Stomach (tissue), 4 donors: ENCODE measurements around the gene DUSP19.

ENCODE experiments used
- EP300 ChIP-seq: sonication (generic); formaldehyde crosslinking; IDR thresholded peaks from one replicate; pipeline ENCODE4 v1.6.1; 2017; ENCODE audit warnings: antibody characterized with exemption
- POLR2A ChIP-seq, 4 donors: fragments of 450-650 bp; IDR thresholded peaks; one replicate each; pipeline ENCODE4 v1.6.1; 2016; ENCODE audit warnings: antibody characterized with exemption in 4 of 4, control low read depth in 2 of 4, mild to moderate bottlenecking in 1 of 4, moderate library complexity in 1 of 4
- POLR2AphosphoS5 ChIP-seq, 3 donors: sonication (generic); formaldehyde crosslinking; IDR thresholded peaks; one replicate each; pipeline ENCODE4 v1.6.1; 2016; ENCODE audit warnings: antibody characterized with exemption in 3 of 3
- TF ChIP-seq, protein P1 (sequence below), 7 experiments: fragments of 450-650 bp in 4 of 7; fragments of 200-600 bp in 3 of 7; sonication (generic) in 3 of 7; IDR thresholded peaks; one replicate each; pipeline ENCODE4 v1.5.1; 2016 to 2019; ENCODE audit warnings: antibody characterized with exemption in 7 of 7, control low read depth in 2 of 7, mild to moderate bottlenecking in 1 of 7

GRCh38 chr2:183063083-183063482 lies 15.5 kb upstream of the DUSP19 start:
- TF ChIP-seq, protein P1, sequence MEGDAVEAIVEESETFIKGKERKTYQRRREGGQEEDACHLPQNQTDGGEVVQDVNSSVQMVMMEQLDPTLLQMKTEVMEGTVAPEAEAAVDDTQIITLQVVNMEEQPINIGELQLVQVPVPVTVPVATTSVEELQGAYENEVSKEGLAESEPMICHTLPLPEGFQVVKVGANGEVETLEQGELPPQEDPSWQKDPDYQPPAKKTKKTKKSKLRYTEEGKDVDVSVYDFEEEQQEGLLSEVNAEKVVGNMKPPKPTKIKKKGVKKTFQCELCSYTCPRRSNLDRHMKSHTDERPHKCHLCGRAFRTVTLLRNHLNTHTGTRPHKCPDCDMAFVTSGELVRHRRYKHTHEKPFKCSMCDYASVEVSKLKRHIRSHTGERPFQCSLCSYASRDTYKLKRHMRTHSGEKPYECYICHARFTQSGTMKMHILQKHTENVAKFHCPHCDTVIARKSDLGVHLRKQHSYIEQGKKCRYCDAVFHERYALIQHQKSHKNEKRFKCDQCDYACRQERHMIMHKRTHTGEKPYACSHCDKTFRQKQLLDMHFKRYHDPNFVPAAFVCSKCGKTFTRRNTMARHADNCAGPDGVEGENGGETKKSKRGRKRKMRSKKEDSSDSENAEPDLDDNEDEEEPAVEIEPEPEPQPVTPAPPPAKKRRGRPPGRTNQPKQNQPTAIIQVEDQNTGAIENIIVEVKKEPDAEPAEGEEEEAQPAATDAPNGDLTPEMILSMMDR (IDR thresholded peaks at IDR 0.05) = no peak
- TF ChIP-seq POLR2AphosphoS5 (IDR thresholded peaks at IDR 0.05) = no peak
- TF ChIP-seq POLR2A (IDR thresholded peaks at IDR 0.05) = no peak
- TF ChIP-seq EP300 = no peak
